ENCODE results near the gene F3.

The F3 gene

DNA sequence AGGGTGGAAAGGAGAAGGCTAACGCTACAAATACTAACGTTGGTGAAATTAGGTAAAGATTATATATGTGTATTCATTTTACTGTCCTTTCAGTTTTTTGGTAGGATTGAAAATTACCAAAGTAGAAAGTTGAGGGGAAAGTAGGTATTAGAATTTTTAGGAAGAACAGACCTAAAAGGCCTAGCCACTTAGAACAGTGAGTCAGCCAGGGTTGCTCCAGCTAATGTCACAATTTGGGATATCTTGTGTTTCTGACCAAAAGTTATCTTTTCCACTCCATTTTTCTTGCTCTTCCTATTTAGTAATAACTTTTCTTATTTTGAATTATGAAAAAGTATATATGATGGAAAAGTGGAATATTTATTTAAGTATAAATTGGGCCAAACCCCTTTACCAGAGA is 40.1 kb downstream of the F3 start:
- DNase-seq (ENCODE audit: low read depth): no peak
- H3K4me3 ChIP-seq (ENCODE audit: low read depth, low read length): no peak overlapping the region
- no peak for TF ChIP-seq POLR2A (IDR thresholded peaks at IDR 0.05; ENCODE audit: extremely low read depth, insufficient read length)
- TF ChIP-seq MYC (IDR thresholded peaks at IDR 0.05; ENCODE audit: low read depth, low read length): no peak
- TF ChIP-seq CTCF (IDR thresholded peaks at IDR 0.05; ENCODE audit: low read depth, low read length): no peak
- TF ChIP-seq, protein P1, sequence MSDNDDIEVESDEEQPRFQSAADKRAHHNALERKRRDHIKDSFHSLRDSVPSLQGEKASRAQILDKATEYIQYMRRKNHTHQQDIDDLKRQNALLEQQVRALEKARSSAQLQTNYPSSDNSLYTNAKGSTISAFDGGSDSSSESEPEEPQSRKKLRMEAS (IDR thresholded peaks at IDR 0.05; ENCODE audit: low read depth, low read length): no peak

DNA sequence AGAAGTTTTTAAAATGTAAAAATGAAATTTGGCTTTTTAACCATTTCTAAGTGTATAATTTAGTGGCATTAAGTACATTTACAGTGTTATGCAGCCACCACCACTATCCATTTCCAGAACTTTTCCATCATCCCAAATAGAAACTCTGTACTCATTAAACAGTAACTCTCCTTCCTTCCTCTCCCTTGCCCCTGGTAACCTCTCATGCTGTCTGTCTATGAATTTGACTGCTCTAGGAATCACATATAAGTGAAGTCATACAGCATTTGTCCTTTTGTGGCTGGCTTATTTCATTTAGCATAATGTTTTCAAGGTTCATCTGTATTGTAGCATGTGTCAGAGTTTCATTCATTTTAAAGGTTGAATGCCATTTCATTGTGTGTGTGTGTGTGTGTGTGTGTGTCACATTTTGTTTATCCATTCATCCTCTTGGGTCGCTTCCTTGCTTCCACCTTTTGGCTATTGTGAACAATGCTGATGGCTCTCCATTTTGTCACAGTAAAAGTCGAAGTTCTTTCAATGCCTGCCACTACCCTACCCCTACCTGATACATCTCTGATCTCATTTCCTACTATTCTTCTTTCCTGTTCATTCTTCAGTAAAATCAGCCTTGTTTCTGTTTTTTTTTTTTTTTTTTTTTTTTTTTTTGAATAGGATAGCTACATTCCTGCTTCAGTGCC is 45.3 kb downstream of the F3 start:
- TF ChIP-seq CTCF (IDR thresholded peaks at IDR 0.05; ENCODE audit: low read depth, low read length): no peak
- TF ChIP-seq MYC (IDR thresholded peaks at IDR 0.05; ENCODE audit: low read depth, low read length): no peak
- TF ChIP-seq, protein P1 (IDR thresholded peaks at IDR 0.05; ENCODE audit: low read depth, low read length): no peak
- TF ChIP-seq POLR2A (IDR thresholded peaks at IDR 0.05; ENCODE audit: extremely low read depth, insufficient read length): no peak
- DNase-seq (ENCODE audit: low read depth): no peak
- H3K4me3 ChIP-seq (ENCODE audit: low read depth, low read length): no peak overlapping the region

DNA sequence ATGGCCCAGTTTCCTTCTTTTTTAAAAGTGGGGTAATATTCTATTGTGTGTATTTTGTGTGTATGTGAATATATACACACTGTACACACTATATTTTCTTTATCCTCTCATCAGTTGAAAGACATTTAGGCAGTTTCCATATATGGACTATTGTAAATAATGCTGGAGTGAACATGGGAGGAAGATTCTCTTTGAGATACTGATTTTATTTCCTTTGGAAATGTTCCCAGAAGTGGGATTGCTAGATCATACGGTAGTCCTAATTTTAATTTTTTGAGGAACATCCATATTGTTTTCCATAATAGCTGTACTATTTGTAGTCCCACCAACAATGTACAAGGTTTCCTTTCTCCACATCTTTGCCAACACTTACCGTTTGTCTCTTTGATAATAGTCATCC is 51.0 kb downstream of the F3 start:
- no peak for DNase-seq (ENCODE audit: low read depth)
- no peak for TF ChIP-seq CTCF (IDR thresholded peaks at IDR 0.05; ENCODE audit: low read depth, low read length)
- TF ChIP-seq POLR2A (IDR thresholded peaks at IDR 0.05; ENCODE audit: extremely low read depth, insufficient read length): no peak
- no peak for TF ChIP-seq MYC (IDR thresholded peaks at IDR 0.05; ENCODE audit: low read depth, low read length)
- TF ChIP-seq, protein P1 (IDR thresholded peaks at IDR 0.05; ENCODE audit: low read depth, low read length): no peak
- H3K4me3 ChIP-seq (ENCODE audit: low read depth, low read length): no peak overlapping the region

DNA sequence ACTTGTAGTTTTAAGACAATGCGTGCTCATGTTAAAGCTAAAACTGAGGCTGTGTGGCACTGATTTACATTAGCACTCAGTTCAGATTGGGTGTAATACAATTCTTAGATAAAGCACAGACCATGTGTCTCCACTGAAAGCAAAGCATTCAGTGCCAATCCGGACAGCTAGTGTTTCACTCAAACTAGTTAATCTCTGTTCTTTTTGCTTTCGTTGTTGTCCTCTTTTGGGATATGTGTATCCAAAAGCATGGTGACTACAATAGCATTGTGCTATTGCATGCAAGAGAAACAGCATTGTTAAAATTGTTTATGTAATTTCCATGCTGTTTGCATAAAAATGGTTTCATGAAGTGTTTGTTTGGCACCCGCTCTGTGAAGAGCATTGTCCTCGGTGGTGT is 54.6 kb downstream of the F3 start:
- no peak overlapping the region for H3K4me3 ChIP-seq (ENCODE audit: low read depth, low read length)
- no peak for DNase-seq (ENCODE audit: low read depth)
- TF ChIP-seq POLR2A (IDR thresholded peaks at IDR 0.05; ENCODE audit: extremely low read depth, insufficient read length) (no peak), CTCF (IDR thresholded peaks at IDR 0.05; ENCODE audit: low read depth, low read length) (no peak), MYC (IDR thresholded peaks at IDR 0.05; ENCODE audit: low read depth, low read length) (no peak)
- TF ChIP-seq, protein P1 (IDR thresholded peaks at IDR 0.05; ENCODE audit: low read depth, low read length): no peak

DNA sequence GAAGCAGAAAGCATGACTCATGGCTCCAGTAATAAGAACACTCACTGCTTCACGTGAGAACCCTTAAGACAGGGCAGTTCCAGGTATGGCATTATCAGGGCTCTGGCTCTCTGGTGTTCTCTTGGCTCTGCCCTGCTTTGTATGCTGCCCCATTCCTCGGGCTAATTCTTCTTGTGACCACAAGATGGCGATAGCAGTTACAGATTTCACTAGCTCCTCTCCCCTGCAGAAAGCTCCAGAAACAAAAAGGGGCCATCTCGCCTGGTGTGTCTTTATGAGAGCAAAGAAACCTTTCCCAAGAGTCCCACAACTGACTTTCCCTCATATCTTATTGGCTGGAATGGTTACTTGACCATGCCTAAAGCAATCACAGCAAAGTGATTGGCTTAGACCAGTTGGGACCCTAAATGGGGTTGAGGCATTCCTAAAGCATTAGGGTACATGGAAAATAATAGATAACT is 60.1 kb downstream of the F3 start:
- DNase-seq (ENCODE audit: low read depth): peak; percentile 73
- H3K4me3 ChIP-seq (ENCODE audit: low read depth, low read length): no peak overlapping the region
- TF ChIP-seq CTCF (IDR thresholded peaks at IDR 0.05; ENCODE audit: low read depth, low read length): peak; percentile 75
- no peak for TF ChIP-seq MYC (IDR thresholded peaks at IDR 0.05; ENCODE audit: low read depth, low read length)
- TF ChIP-seq POLR2A (IDR thresholded peaks at IDR 0.05; ENCODE audit: extremely low read depth, insufficient read length): no peak
- TF ChIP-seq, protein P1 (IDR thresholded peaks at IDR 0.05; ENCODE audit: low read depth, low read length): no peak
